Measurements from ENCODE around the gene ABHD6. TPM values are rescaled to one million over a fixed set of nuclear protein-coding genes. Genes with fewer than 3 reads are reported as not detected.
"Not testable (repeated sequence)": the region's sequence is repeated elsewhere in the genome, so short reads cannot be mapped to it uniquely, and the experiment has no call there.

The ABHD6 gene
- total RNA-seq, 1 donor from 2014 or later, result 4.9 TPM

GRCh38 chr3:58274027-58274614, 36.5 kb downstream of the ABHD6 start:
- Mint-ChIP-seq H3K4me1 (no peaks in the 10 kb centered on the region), H3K36me3 (peaks cover 12% of the 10 kb centered on the region)
- DNase-seq (ENCODE audit: low spot score in 2 of 2, unreplicated experiment in 2 of 2), result no peak

GRCh38 chr3:58281069-58281468, 43.5 kb downstream of the ABHD6 start:
- TF ChIP-seq, protein P1, sequence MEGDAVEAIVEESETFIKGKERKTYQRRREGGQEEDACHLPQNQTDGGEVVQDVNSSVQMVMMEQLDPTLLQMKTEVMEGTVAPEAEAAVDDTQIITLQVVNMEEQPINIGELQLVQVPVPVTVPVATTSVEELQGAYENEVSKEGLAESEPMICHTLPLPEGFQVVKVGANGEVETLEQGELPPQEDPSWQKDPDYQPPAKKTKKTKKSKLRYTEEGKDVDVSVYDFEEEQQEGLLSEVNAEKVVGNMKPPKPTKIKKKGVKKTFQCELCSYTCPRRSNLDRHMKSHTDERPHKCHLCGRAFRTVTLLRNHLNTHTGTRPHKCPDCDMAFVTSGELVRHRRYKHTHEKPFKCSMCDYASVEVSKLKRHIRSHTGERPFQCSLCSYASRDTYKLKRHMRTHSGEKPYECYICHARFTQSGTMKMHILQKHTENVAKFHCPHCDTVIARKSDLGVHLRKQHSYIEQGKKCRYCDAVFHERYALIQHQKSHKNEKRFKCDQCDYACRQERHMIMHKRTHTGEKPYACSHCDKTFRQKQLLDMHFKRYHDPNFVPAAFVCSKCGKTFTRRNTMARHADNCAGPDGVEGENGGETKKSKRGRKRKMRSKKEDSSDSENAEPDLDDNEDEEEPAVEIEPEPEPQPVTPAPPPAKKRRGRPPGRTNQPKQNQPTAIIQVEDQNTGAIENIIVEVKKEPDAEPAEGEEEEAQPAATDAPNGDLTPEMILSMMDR (IDR thresholded peaks at IDR 0.05; ENCODE audit: unreplicated experiment), result no peak
- no peak for DNase-seq (ENCODE audit: low spot score in 2 of 2, unreplicated experiment in 2 of 2)
- Mint-ChIP-seq H3K27ac (no peak overlapping the region), H3K36me3 (peaks cover 19% of the 10 kb centered on the region), H3K4me1 (no peaks in the 10 kb centered on the region), H3K4me3 (no peak overlapping the region), H3K27me3 (ENCODE audit: low read depth) (no peaks in the 10 kb centered on the region), H3K9me3 (peaks cover 9% of the 10 kb centered on the region)

More at GRCh38 chr3:58274027-58274614, 36.5 kb downstream of the ABHD6 start:
- TF ChIP-seq, protein P1 (IDR thresholded peaks at IDR 0.05; ENCODE audit: unreplicated experiment), result no peak
- no peak overlapping the region for H3K27ac Mint-ChIP-seq
- H3K27me3 Mint-ChIP-seq (ENCODE audit: low read depth), result no peaks in the 10 kb centered on the region
- no peak overlapping the region for H3K4me3 Mint-ChIP-seq
- peaks cover 9% of the 10 kb centered on the region for H3K9me3 Mint-ChIP-seq

DNA sequence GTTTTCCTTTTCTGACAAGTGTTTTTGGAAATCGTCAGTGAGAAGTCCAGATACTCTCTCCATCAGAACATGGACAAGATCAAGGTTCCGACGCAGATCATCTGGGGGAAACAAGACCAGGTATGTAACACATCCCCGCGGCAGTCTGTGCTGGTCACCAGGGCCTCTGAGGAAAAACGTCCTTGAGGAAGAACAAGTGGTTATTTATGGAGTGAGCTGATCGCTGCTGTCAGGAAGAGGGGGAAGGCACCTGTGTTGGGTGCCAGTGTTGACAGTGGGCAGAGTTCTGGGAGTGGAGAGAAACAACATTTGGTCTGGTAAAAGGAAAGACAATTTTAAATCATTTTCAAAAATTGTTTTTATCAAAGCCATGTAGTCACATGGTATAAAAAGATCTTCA, 47.7 kb downstream of the ABHD6 start:
- Mint-ChIP-seq H3K9me3 (no peaks in the 10 kb centered on the region), H3K36me3 (peaks cover 6% of the 10 kb centered on the region), H3K27ac (no peak overlapping the region), H3K4me1 (no peaks in the 10 kb centered on the region), H3K4me3 (no peak overlapping the region), H3K27me3 (ENCODE audit: low read depth) (no peaks in the 10 kb centered on the region)
- TF ChIP-seq, protein P1 (IDR thresholded peaks at IDR 0.05; ENCODE audit: unreplicated experiment), result no peak
- DNase-seq (ENCODE audit: low spot score in 2 of 2, unreplicated experiment in 2 of 2), result no peak

DNA sequence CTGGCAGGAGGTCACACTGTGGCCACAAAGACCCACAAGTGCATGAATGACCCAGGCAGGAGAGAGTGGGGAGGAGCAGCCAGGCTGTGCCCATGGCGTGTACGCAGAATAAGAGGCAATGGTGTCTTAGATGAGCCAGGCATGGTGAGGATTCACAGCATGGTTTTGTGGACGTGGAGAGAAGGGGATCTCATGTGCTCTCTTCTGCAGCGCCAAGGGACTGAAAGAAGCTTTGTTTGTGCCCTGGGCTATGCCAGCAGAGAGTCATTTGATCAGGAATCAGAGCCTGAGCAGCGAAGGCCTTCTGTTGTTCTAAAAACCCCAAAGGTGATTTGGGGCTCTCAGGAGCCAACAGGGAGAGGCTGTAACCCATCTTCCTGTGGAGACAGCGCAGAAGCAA, 49.8 kb downstream of the ABHD6 start:
- peaks cover 6% of the 10 kb centered on the region for H3K36me3 Mint-ChIP-seq
- no peak overlapping the region for H3K4me3 Mint-ChIP-seq
- no peak overlapping the region for H3K27ac Mint-ChIP-seq
- DNase-seq (ENCODE audit: low spot score in 2 of 2, unreplicated experiment in 2 of 2), result no peak
- TF ChIP-seq, protein P1 (IDR thresholded peaks at IDR 0.05; ENCODE audit: unreplicated experiment), result no peak
- H3K9me3 Mint-ChIP-seq, result no peaks in the 10 kb centered on the region
- H3K4me1 Mint-ChIP-seq, result no peaks in the 10 kb centered on the region
- H3K27me3 Mint-ChIP-seq (ENCODE audit: low read depth), result no peaks in the 10 kb centered on the region

- DNase-seq (ENCODE audit: low spot score in 2 of 2, unreplicated experiment in 2 of 2), result no peak
- H3K4me3 Mint-ChIP-seq, result no peak overlapping the region
- no peaks in the 10 kb centered on the region for H3K4me1 Mint-ChIP-seq
- H3K27ac Mint-ChIP-seq, result no peak overlapping the region
- H3K27me3 Mint-ChIP-seq (ENCODE audit: low read depth), result no peaks in the 10 kb centered on the region
- TF ChIP-seq, protein P1 (IDR thresholded peaks at IDR 0.05; ENCODE audit: unreplicated experiment), result no peak
- H3K36me3 Mint-ChIP-seq, result peaks cover 4% of the 10 kb centered on the region
- no peaks in the 10 kb centered on the region for H3K9me3 Mint-ChIP-seq
Observed at GRCh38 chr3:58288011-58288728, 50.6 kb downstream of the ABHD6 start.

DNA sequence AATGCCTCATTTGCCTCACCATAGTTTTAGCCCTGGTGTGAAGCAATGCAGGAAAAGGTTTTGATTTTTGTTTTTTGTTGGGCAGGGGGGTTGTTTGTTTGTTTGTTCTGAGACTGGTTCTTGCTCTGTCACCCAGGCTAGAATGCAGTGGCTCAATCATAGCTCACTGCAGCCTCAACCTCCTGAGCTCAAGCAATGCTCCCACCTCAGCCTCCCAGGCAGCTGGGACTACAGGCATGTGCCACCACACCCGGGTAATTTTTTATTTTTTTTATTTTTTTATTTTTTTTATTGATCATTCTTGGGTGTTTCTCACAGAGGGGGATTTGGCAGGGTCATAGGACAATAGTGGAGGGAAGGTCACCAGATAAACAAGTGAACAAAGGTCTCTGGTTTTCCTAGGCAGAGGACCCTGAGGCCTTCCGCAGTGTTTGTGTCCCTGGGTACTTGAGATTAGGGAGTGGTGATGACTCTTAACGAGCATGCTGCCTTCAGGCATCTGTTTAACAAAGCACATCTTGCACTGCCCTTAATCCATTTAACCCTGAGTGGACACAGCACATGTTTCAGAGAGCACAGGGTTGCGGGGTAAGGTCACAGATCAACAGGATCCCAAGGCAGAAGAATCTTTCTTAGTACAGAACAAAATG, 51.5 kb downstream of the ABHD6 start:
- not testable (repeated sequence) for H3K9me3 Mint-ChIP-seq; DNase-seq (ENCODE audit: low spot score in 2 of 2, unreplicated experiment in 2 of 2); H3K4me3 Mint-ChIP-seq; H3K36me3 Mint-ChIP-seq; H3K4me1 Mint-ChIP-seq; H3K27ac Mint-ChIP-seq; H3K27me3 Mint-ChIP-seq (ENCODE audit: low read depth)

GRCh38 chr3:58290446-58290845, 52.9 kb downstream of the ABHD6 start:
- H3K9me3 Mint-ChIP-seq; H3K27me3 Mint-ChIP-seq (ENCODE audit: low read depth); H3K4me3 Mint-ChIP-seq; DNase-seq (ENCODE audit: low spot score in 2 of 2, unreplicated experiment in 2 of 2); H3K27ac Mint-ChIP-seq; H3K4me1 Mint-ChIP-seq; H3K36me3 Mint-ChIP-seq: not testable (repeated sequence)

Data from mesothelial cell of epicardium (in vitro differentiated cells).